Measurements from ENCODE around the gene SMAD3.

- TF ChIP-seq ZNF274 (IDR thresholded peaks at IDR 0.05; ENCODE audit: low read depth, low read length) (no peak), SUZ12 (IDR thresholded peaks at IDR 0.05; ENCODE audit: extremely low read depth, insufficient read depth, insufficient read length) (no peak), YY1 (IDR thresholded peaks at IDR 0.05; ENCODE audit: insufficient read depth, insufficient read length) (no peak)
Observed at GRCh38 chr15:67164401-67164791, 99.0 kb downstream of the SMAD3 start.
